Astrocyte (in vitro differentiated cells and primary cell): ENCODE measurements around the gene TRMT1.

Source experiments
- CTCF ChIP-seq: IDR thresholded peaks from 2 replicates; pipeline ENCODE4 v1.5.1; 2011; ENCODE audit warnings: low read depth, mild to moderate bottlenecking, inconsistent platforms, low read length, moderate library complexity; ENCODE audit not compliant: insufficient read depth
- EZH2 ChIP-seq: IDR thresholded peaks from 2 replicates; pipeline ENCODE4 v1.6.1; 2012; ENCODE audit warnings: mild to moderate bottlenecking, low read length, inconsistent platforms; ENCODE audit not compliant: insufficient read depth

- TF ChIP-seq CTCF (no peak), EZH2 (no peak)
These were observed 38.2 kb downstream of the TRMT1 start for GRCh38 chr19:13078381-13078780.
